NT2/D1 (cell line): ENCODE results near the gene MUC5B.

Source experiments
- YY1 ChIP-seq: IDR thresholded peaks from 2 replicates; pipeline ENCODE4 v1.6.1; 2011; ENCODE audit not compliant: insufficient read length, insufficient read depth
- ZNF274 ChIP-seq: IDR thresholded peaks from 2 replicates; pipeline ENCODE4 v1.6.1; 2011; ENCODE audit warnings: mild to moderate bottlenecking, low read depth, low read length

DNA sequence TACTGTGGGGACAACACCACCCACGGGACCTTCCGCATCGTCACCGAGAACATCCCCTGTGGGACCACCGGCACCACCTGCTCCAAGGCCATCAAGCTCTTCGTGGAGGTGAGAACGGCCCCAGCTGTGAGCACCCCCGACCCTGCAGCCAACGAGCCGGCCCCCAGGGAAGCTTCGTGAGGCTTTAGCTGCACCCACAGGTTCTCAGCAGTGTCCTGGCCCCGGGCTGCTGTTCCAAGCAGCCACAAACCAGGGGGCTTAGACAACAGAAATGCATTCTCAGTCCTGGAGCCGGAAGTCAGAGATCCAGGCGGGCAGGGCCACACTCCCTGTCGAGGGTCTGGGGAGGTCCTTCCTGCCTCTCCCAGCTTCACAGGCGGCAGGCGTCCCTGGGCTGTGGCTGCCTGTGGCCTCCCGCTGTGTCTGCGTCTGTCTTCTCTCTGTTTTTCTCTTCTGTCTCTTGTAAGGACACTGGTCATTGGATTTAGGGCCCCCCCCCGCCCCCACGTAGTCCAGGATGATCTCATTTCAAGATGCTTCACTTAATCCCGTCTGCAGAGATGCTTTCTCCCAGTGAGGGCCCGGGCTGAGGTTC, 12.5 kb downstream of the MUC5B start:
- TF ChIP-seq ZNF274 = no peak
- no peak for TF ChIP-seq YY1
